ENCODE measurements around the gene SLC25A45. TPM values are rescaled to one million over a fixed set of nuclear protein-coding genes. Genes with fewer than 3 reads are reported as not detected.

SLC25A45 gene
- total RNA-seq, 1 experiment from 2014 or later = 1.1 TPM

- H3K27me3 ChIP-seq (ENCODE audit: insufficient read depth, low read length) = no peaks in the 10 kb centered on the region
- H4K8ac ChIP-seq (replicated peaks; ENCODE audit: insufficient read length, low read depth, low read length) = no peak overlapping the region
- Mint-ChIP-seq H3K9me3 (no peaks in the 10 kb centered on the region), H3K27me3 (ENCODE audit: low read depth) (peaks cover 3% of the 10 kb centered on the region; the same call in 1 of the 2 replicates), H3K4me1 (peaks cover 11 to 13% of the 10 kb centered on the region in 2 experiments), H3K27ac (peak overlapping the region in 1 of 3 experiments; percentile 76; a peak in 2 of 7 replicates), H3K36me3 (ENCODE audit: insufficient read depth in 1 of 3, low read depth in 3 of 3) (peaks cover 0 to 8% (median 5%) of the 10 kb centered on the region in 3 experiments; a peak in 4 of 7 replicates), H3K4me3 (peak overlapping the region in 1 of 2 experiments; percentile 32; a peak in 1 of 5 replicates)
- no peak for TF ChIP-seq CTCF (conservative IDR thresholded peaks at IDR 0.05)
- H3K23me2 ChIP-seq (ENCODE audit: insufficient read length, low read depth, low read length, poor library complexity, severe bottlenecking) = no peaks in the 10 kb centered on the region
- no peak for DNase-seq
- no peak overlapping the region for H4K91ac ChIP-seq (ENCODE audit: insufficient read length, low read depth, low read length)
- no peak overlapping the region for H2BK12ac ChIP-seq (ENCODE audit: insufficient read length, low read depth, low read length)
- no peak overlapping the region for H3K18ac ChIP-seq (ENCODE audit: insufficient read length, low read depth, low read length)
- no peak overlapping the region for H2AFZ ChIP-seq (ENCODE audit: low read length)
- no peak overlapping the region for H4K5ac ChIP-seq (ENCODE audit: insufficient read length, low read depth, low read length)
- peaks cover 2% of the 10 kb centered on the region for H4K20me1 ChIP-seq (ENCODE audit: control insufficient read depth, insufficient read depth, insufficient read length)
- H3K79me2 ChIP-seq (ENCODE audit: insufficient read depth, low read length) = no peaks in the 10 kb centered on the region
- WGBS (ENCODE audit: extremely low coverage, insufficient read length, low lambda C conversion rate) = no CpG with 5 or more reads among the region's 20 CpGs
- H3K56ac ChIP-seq (ENCODE audit: insufficient read length, low read depth, low read length) = no peak overlapping the region
- H2BK120ac ChIP-seq (ENCODE audit: low read depth, low read length, poor library complexity, severe bottlenecking) = no peak overlapping the region
- H3K4me2 ChIP-seq (ENCODE audit: insufficient read depth, insufficient read length, low read length) = no peak overlapping the region
- no peak overlapping the region for H3K9ac ChIP-seq (ENCODE audit: extremely low read depth, insufficient read length, low read length)
- H2BK5ac ChIP-seq (ENCODE audit: insufficient read length, low read length) = no peak overlapping the region
- no peak overlapping the region for H2BK20ac ChIP-seq (ENCODE audit: low read depth, low read length, poor library complexity, severe bottlenecking)
- H2BK15ac ChIP-seq (ENCODE audit: low read depth, low read length) = no peak overlapping the region
- no peak overlapping the region for H3T11ph ChIP-seq (ENCODE audit: low read length)
- H3K23ac ChIP-seq (ENCODE audit: insufficient read length, low read depth, low read length) = no peak overlapping the region
- no peak overlapping the region; the same call in 1 of the 2 replicates for H3K14ac ChIP-seq (ENCODE audit: insufficient read depth, low read length)
- no peaks in the 10 kb centered on the region for H3K9me3 ChIP-seq (ENCODE audit: control insufficient read depth, low read depth, low read length)
- H3K27ac ChIP-seq (ENCODE audit: insufficient read length, low read depth, low read length) = no peak overlapping the region
- H2AK5ac ChIP-seq (ENCODE audit: insufficient read length, low read length) = no peak overlapping the region
- H3K4me1 ChIP-seq (ENCODE audit: insufficient read depth, low read length) = no peaks in the 10 kb centered on the region; the same call in 1 of the 2 replicates
- H3K4ac ChIP-seq (ENCODE audit: low read depth, low read length) = no peak overlapping the region
- H3K79me1 ChIP-seq (ENCODE audit: insufficient read depth, low read depth, low read length, poor library complexity, severe bottlenecking) = no peaks in the 10 kb centered on the region
Measured at GRCh38 chr11:65389294-65389980, 7.0 kb upstream of the SLC25A45 start.

Measured in H9 (cell line).